Fibroblast of mammary gland (primary cell): Measurements from ENCODE around the gene TSPAN4.

ENCODE experiments used
- DNase-seq: peaks from one replicate; pipeline ENCODE4 v3.0.0-alpha.2; 2010; ENCODE audit warnings: low read depth
- H3K4me3 ChIP-seq: 2 replicates; pipeline ENCODE4 v1.5.1; 2011; ENCODE audit warnings: low read depth, mild to moderate bottlenecking, low read length, moderate library complexity; ENCODE audit not compliant: control insufficient read depth
- CTCF ChIP-seq: conservative IDR thresholded peaks from 2 replicates; pipeline ENCODE4 v1.5.1; 2011; ENCODE audit warnings: low read depth, low read length, inconsistent platforms; ENCODE audit not compliant: control insufficient read depth, insufficient read depth

Gene TSPAN4

DNA sequence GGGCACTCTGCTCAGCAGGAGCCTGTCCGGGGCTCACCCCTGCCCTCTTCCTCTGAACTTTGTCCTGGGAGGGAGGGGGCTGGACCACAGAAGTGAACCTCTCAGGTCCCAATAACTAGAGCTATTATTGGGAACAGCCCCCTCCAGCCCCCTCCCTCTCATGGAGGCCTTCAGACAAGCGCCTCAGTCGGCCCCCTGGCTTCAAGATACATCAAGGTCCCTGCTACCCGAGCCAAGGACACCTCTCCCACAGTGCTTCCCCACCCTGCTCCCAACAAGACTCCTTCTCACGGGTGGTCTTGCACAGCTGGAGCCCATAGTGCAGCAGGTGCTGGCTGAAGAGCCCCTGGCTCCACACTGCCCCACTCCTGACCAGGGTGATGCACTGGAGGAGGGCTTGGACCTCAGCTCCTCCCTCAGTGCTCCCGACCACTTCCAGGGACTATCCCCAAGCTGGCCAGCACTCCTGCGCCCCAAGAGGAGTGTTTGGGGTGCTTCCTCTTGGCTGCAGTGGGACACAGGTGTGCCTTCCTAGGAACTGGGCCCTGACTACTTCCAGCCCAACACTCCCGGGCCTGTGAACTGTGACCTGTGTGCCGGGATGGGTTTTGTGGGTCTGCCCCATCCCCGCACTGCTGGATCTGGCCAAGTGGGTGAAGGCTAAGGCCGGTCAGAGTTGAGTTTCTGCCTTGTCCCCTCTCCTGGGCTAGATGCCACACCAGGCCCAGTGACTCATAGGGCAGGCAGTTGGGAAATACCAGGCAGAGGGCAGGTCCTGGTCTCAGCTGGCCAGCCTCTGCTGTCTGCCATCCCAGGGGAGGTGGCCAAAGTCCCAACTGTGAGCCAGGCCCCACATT lies 21.8 kb upstream of the TSPAN4 start:
- peak; percentile 68 for DNase-seq

GRCh38 chr11:821512-822371 lies 20.9 kb upstream of the TSPAN4 start:
- no peak overlapping the region for H3K4me3 ChIP-seq
- TF ChIP-seq CTCF, result no peak
- DNase-seq, result no peak

More for the DNA sequence above, 21.8 kb upstream of the TSPAN4 start:
- peak overlapping the region; percentile 65 for H3K4me3 ChIP-seq
- no peak for TF ChIP-seq CTCF

DNA sequence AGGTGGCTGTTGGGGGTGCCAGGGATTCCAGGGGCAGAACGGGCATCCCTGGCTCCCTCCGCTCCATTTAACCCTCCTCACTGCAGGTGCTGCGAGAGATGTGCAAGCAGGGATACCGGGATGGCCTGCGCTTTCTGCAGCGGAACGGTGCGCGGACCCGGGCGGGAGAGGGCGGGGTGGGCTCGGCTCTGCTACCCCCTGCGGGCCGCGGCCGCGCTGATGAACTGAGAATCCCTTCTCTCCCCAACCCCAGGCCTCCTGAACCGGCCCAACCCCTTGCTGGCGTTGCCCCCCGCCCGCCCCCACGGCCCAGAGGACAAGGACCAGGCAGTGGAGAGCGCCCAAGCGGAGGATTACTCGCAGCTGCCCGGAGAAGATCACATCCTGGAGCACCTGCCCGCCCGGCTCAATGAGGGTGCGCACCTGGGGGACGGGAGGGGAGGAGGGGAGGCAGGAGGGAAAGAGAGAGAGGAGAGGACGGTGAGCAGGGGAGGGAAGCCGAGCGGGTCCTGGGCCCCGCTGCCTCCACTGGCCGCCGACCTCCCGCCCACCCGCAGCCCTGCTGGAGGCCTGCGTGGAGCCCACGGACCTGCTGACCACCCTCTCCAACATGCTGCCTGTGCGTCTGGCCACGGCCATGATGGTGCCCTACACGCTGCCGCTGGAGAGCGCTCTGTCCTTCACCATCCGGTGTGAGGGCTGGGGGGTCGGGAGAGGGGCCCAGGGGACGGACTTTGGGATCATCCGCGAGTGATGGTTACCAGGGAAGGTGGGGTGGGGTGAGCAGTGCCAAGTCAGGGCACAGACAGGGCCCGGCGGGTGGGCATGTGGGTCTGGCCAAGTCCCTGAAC lies 19.0 kb upstream of the TSPAN4 start:
- H3K4me3 ChIP-seq, result no peak overlapping the region
- TF ChIP-seq CTCF, result no peak
- no peak for DNase-seq

- no peak for TF ChIP-seq CTCF
- H3K4me3 ChIP-seq, result no peak overlapping the region
- DNase-seq, result no peak
Observed at GRCh38 chr11:824292-824880, 18.3 kb upstream of the TSPAN4 start.

DNA sequence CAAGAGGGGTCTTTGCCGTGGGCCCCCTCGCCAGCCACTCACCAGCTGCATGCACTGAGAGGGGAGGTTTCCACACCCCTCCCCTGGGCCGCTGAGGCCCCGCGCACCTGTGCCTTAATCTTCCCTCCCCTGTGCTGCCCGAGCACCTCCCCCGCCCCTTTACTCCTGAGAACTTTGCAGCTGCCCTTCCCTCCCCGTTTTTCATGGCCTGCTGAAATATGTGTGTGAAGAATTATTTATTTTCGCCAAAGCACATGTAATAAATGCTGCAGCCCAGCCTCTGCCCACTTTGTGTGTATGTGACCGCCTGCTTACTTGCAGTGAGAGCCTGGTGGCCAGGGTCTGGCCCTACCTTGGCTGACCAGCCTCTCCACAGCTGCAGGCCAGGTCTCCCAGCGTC lies 17.7 kb upstream of the TSPAN4 start:
- DNase-seq, result no peak
- H3K4me3 ChIP-seq, result no peak overlapping the region
- TF ChIP-seq CTCF, result no peak
